Measurements from ENCODE around the gene CCL11.

DNA sequence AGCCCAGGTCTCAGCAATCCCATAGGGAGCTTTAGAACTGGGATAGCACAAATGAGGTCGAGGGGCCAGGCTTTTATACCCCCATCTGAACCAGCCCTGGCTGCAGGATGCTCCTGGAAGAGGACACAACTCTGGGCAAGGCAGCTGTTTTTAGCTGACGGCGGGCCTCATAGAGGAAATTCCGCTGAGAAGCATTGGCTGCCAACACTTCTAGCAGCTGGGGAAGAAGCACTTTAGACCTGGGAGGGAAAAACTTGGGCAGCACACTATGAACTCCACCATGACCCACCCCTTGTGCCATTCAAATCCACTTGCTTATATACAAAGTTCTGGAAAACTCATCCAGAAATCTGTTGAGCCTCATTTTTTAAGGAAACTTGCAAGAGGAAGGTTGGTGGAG, 5.0 kb downstream of the CCL11 start:
- TF ChIP-seq, protein P1, sequence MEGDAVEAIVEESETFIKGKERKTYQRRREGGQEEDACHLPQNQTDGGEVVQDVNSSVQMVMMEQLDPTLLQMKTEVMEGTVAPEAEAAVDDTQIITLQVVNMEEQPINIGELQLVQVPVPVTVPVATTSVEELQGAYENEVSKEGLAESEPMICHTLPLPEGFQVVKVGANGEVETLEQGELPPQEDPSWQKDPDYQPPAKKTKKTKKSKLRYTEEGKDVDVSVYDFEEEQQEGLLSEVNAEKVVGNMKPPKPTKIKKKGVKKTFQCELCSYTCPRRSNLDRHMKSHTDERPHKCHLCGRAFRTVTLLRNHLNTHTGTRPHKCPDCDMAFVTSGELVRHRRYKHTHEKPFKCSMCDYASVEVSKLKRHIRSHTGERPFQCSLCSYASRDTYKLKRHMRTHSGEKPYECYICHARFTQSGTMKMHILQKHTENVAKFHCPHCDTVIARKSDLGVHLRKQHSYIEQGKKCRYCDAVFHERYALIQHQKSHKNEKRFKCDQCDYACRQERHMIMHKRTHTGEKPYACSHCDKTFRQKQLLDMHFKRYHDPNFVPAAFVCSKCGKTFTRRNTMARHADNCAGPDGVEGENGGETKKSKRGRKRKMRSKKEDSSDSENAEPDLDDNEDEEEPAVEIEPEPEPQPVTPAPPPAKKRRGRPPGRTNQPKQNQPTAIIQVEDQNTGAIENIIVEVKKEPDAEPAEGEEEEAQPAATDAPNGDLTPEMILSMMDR (conservative IDR thresholded peaks at IDR 0.05; ENCODE audit: low read depth, low read length): no peak
- TF ChIP-seq EZH2phosphoT487 (IDR thresholded peaks at IDR 0.05; ENCODE audit: borderline replicate concordance, low read length) (no peak), EZH2 (IDR thresholded peaks at IDR 0.05; ENCODE audit: low read length, unreplicated experiment) (no peak)

Measured in PC-3 (cell line).